Raji (cell line): ENCODE data around the gene USP19.

Source experiments
- POLR2A ChIP-seq: IDR thresholded peaks from 2 replicates; pipeline ENCODE4 v1.6.1; 2011; ENCODE audit warnings: low read depth, low read length, control low read depth; ENCODE audit not compliant: insufficient read depth

Gene USP19

DNA sequence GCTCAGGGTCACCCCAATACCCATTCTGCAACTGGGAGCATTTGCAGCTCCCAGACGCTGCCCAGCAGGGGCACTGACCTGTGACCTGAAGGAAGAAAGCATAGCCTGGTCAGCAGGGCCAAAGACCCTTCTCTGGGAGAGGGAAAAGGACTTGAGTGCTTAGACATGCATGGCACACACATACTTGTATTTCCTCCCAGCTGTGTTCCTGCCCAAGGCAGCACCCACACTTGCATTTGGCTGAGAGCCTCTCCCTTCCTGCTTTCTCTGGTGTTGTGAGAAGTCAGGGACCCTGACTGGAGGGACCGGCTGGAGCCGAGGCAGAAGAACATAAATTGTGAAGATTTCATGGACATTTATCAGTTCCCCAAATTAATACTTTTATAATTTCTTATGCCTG lies 19.5 kb upstream of the USP19 start:
- no peak for TF ChIP-seq POLR2A

DNA sequence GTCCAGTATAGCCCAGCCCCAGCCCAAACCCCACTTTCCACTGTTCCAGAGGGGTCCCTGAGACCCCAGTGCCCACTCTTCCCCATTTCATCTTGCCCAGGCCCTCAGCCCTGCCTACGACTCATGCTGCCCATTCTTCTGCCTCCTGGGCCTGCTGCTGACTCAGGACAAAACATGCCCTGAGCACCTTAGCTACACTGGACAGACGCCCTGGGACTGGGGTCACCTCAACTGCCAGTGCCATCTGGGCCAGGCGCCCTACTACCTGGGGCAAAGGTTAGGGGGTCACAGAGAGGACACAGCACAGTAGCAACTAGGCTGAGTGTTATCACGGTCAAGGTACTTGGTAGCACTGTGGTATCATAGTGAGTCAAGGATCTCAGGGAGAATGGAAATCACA lies 14.9 kb upstream of the USP19 start:
- no peak for TF ChIP-seq POLR2A

DNA sequence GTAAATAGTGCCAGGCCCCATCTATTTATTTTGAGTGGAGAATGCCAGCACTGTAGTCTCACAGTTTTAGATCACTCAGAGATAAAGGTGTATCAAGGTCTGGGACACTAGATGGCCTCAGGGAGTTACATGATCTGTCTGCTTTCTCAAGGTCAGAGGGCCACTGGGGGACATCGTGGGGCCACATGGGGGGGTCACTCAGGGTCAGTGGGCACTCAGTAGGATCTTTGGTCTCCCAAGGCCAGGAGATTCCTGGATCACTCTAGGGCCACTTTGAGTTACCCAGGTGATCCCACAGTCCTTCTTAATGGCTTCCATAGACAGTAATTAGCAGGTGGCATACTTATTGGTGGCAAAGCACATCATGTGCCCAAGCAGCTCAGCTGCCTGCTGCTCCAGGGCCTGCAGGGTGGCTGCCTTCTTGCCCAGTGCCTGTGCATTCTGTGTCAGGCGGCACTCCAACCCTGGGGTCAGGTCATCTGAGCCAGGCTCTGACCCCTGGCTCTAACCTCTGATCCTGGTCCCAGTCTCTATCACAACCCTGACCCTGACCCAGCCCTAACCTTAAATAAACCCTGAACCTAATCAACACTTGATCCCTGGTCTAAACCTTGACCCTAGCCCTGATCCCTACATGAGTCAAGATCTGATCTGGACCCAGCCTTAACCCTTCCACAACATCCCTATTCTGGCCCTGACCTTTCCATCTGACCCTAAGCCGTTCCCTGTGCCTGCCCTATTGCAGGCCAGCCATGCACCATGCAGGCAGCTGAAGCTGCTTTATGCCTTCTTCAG lies 14.0 kb upstream of the USP19 start:
- no peak for TF ChIP-seq POLR2A

DNA sequence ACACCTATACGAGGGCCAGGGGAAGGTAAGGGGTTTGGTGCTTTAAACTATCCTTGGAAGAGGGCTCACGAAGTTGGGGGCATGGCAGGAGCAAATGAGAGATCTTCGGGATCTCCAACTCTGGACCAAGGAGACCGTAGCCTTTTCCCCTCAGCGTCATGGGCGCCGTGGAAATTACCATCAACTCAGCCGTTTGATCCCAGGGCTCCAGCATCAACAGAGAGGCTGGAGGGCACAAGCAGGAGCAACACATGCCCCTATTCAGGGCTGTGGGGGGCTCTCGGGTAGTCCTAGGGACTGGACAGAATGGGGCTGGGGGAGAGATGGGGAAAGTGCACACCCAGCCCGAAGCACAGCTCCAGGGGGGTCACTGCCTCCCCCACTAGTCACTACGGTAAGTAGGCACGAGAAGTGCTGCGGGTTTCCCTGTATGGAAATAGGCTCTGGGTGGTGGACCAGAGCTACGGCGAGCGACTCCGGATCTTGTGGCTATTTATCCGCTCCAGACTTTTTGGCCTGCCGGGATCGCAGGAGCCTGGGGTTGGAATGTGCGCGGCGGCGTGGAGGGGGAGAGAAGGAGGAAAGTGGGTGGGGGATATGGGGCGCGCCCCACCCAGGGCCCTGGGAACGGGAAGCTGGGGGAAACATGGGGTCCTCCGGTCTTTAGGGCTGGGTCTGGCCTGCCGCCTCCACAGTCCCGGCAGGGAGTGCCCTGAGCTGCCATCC lies 12.8 kb upstream of the USP19 start:
- TF ChIP-seq POLR2A, result no peak

DNA sequence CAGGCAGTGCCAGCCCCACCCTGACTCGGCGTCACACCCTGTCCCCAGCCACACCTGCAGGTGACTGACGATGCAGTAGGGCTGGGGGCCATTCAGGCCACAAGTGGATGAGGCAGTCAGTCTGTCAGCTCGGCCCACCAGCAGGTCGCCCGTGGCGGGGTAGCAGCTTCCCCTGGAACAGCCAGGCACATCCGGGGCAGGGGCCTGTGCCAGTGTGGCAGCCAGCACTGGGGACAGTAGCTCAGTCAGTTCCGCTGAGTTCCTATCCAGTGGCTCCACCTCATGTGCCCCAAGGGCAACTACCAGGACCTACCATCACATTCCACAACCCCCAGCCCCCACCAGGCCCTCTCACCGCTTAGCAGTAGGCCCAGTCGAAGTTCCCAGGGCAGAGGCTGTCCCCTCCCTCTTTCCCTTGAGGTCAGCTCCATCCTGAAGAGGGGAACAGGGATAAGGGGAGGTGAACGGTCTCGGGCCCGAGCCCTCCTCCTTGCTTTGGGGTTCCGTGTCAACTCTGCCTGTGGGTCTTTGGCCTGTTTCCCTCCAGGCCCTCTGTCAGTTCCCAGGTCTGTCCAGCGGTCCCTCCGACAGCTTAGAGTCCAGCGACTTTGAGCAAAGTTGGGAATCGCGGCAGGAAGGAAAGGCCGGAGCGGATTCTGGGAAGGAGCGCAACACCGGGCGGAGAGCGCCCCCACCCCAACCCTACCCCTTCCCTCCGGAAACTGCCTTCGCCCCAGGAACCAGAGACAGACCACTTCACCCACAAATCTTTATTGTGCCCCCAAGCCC lies 12.0 kb upstream of the USP19 start, which contains the start of gene LAMB2:
LAMB2 (minus strand) TSS at position 614 of the 789 bp plus-strand sequence; CDS start at position 431, 183 bp downstream.
- TF ChIP-seq POLR2A, result no peak

DNA sequence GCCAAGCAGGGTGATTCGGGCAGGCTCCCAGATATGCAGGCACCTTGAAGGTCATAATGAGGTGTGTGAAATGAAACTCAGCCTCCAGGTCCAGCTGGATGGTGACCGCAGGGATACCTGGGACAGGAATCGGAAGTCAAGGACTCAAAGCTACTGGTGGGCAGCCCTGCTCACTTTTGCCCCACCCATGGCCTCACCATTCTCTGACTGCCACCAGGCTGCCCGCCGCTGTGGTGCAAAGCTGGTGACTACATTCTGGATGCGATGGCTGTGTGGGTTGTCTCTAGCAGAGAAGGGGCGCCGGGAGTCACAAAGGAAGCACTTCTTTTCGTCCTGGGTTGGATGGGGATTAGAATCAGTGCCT lies 11.4 kb upstream of the USP19 start:
- no peak for TF ChIP-seq POLR2A

DNA sequence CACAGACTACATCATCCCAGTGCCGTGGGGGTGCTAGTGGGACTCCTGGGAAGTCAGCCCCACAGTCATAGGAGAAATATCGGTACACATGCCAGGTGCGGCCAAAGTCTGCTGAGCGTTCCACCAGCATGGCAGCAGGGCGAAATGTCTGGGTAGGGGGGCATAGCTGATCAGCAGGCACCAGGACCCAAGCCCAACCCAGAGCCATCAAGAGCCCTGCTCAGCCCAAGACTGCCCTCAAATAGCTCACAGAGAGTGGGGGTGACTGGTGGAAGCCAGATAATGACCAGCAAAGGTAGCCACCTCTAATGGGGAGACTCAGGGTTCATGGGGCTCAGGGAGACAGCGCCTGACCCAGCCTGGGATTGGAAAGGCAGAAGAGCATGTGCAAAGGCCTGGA lies 11.0 kb upstream of the USP19 start:
- TF ChIP-seq POLR2A, result no peak

DNA sequence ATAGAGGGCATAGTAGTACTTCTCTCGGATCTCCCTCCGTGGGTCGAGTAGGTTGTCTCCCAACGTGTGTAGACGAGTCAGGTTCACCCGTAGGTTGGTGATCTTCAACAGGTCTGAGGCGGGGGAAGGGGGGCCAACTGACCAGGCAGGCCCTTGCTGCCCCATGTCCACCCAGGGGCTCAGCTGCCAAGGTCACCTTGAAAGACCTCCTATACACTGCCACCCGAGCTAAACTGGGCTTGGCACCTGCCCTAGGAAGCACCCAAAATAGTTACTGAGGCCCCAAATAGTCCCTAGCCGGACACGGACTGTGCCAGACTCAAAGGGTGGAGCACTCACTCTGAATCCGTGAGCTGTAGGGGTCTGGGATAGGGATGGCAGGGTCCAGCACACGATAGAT lies 10.4 kb upstream of the USP19 start:
- TF ChIP-seq POLR2A, result no peak

DNA sequence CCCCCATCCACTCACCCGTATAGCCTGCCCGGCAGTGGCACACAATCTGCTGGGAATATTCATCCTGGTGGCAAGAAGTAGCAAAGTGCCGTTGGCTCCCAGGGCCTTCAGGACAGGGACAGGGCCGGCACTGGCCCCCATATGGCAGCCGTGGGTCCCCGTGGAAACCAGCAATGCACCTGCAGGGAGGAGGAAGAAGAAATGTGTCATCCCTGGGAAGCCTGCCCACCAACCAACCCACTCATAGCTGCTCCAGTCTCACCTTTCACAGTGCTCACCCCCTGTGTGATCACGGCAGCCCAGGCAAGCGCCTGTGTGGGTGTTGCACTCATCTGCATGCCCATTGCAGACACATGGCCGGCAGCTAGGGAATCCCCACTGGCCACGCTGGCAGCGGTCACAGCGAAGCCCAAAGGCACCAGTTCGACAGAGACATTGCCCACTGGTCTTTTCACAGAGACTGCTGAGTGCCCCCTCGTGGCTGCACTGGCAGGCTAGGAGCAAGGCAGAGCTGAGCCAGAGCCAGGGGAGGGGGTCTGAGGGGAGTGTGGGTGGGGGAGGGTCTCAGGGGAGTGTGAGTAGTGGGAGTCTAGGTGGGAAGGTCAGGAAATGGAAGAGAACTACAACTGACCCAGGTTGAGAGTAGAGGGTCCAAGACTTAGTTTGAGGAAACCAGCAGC lies 4.5 kb upstream of the USP19 start:
- TF ChIP-seq POLR2A, result no peak

DNA sequence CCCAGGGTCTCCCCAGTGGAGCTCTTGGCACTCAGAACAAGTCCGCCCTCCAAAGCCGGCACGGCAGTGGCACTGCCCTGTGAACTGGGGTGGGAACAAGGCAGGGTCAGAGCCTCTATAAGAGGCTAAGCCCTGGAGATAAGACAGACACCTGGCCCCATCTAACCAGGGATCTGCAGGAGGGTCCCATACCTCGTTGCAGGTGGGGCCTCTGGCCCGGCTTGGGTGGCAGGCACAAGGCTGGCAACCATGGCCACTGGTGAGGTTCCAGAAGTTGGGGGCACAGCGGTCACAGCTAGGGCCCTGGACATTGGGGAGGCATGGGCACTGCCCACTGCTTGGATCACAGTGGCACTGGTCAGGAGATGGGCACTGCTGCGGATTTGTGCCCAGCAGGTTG lies 3.6 kb upstream of the USP19 start:
- no peak for TF ChIP-seq POLR2A

DNA sequence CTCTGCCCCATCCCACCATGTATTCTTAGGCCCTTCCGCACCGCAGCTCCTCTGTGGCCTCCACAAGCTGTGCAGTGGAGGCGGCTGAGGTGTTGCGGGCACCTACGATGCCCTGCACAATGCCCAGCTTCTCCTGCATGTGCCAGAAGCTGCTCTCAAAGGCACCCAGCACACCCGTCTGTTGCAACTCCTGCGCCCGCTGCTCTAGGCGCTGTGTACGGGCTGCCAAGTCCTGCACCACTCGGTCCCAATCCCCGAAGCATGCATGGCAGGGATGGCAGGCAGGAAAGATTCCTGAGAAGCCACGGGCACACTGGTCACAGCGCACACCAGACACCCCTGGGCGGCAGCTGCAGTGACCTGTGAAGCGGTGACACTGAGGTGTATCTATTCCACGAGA lies 3.1 kb upstream of the USP19 start:
- TF ChIP-seq POLR2A, result no peak

DNA sequence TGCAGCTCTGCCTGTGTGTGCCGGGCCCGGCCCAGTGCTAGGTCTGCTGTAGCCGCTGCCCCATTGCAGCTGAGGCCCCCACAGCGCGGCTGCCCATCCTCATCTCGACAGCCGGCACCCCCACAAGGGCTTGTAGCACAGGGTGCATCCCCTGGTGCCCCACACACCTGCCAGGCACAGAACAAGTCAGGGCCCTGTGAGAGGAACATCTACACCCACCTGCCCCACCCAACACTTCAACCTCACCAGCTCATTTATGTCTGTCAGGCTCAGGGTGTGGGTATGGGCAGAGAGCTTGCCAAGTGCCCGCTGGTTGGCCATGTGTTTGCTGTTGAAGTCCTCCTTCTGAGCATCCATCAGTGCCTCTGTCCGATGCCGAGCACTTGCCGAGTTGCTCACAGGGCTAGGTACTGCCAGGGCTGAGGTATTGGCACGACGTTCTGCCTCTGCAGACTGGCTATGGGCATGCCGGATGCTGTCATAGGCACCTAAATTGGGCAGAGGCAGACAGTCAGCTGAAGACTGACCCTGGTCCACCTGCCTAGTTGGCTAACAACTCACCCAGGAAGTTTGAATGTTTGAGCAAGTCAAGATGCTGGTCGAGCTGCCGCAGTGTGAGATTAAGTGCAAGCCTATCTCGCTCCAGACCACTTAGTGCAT lies 2.4 kb upstream of the USP19 start:
- no peak for TF ChIP-seq POLR2A

DNA sequence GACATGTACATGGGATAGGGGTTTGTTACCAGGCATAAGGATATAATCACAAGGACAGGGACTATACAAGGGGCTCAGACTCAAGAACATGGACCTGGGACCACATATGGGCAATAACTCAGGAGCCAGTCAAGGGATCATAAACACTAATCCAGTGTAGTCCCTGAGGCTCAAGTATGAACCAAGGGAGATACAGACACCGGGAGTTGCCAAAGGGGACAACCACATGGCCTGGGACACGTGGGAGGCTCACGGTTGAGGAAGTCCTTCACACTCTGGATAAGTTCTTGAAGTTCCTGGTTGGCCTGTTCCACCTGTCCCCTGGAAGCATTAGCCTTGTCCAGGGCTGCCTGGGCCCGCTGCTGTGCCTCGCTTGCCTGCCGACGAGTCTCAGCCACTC lies 1.8 kb upstream of the USP19 start:
- TF ChIP-seq POLR2A, result no peak

DNA sequence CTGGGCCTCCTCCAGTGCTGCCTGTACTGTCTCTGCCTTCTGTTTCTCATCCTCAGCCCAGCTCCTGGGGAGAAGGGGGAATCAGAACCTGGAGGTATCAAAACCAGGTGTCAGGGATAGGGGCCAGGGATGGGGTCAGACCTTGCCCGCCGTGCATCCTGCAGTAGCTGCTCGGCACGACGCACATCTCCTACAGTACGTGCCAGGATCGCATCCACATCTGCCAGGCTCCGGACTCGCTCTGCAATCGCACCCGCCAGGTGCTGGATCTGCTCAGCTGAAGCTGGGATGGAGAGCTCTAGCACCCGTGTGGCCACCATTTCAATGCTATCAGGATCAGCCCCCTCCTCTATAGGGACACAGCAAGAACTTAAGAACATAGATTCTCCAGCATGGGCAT lies 1.4 kb upstream of the USP19 start:
- TF ChIP-seq POLR2A, result no peak
